OCI-LY7 (cell line): ENCODE data around the gene CALHM5. TPM values are rescaled to one million over a fixed set of nuclear protein-coding genes. Genes with fewer than 3 reads are reported as not detected.

Experiments
- BruUV-seq: library from RNA; stranded (reverse); fragments of 400-500 nt; replicated peaks from 2 replicates; lab custom pipeline; 2021; lab: Mats Ljungman, UMichigan
- CTCF ChIA-PET: fragments of 300-600 bp; sonication (Branson Sonifier 250); formaldehyde crosslinking; loops from one replicate; lab custom pipeline; 2022; ENCODE audit warnings: antibody characterized with exemption; ENCODE audit not compliant: unreplicated experiment; lab: Charles Lee
- POLR2A ChIA-PET: fragments of 300-600 bp; sonication (Branson Sonifier 250); formaldehyde crosslinking; loops from one replicate; lab custom pipeline; 2022; ENCODE audit warnings: antibody characterized with exemption; lab: Charles Lee
- DNase-seq: peaks from one replicate; pipeline ENCODE4 v3.0.0-alpha.2; 2015; ENCODE audit warnings: low spot score
- H2AFZ ChIP-seq: fragments of 200-600 bp; sonication (generic), shearing (Covaris generic); 2 replicates; pipeline ENCODE4 v1.6.1; 2014; ENCODE audit warnings: mild to moderate bottlenecking, antibody characterized with exemption, low read length, moderate library complexity
- H3K27ac ChIP-seq: fragments of 200-600 bp; sonication (generic); 2 replicates; pipeline ENCODE4 v1.5.1; 2014; ENCODE audit warnings: mixed run types, low read depth, mild to moderate bottlenecking, moderate library complexity, low read length, inconsistent platforms; ENCODE audit not compliant: poor library complexity, severe bottlenecking
- H3K36me3 ChIP-seq: fragments of 200-600 bp; sonication (generic); 2 replicates; pipeline ENCODE4 v1.6.1; 2014; ENCODE audit warnings: mild to moderate bottlenecking, antibody characterized with exemption, low read length, moderate library complexity, mixed read lengths; ENCODE audit not compliant: insufficient read depth
- H3K4me1 ChIP-seq: fragments of 200-600 bp; sonication (generic); 2 replicates; pipeline ENCODE4 v1.5.1; 2014; ENCODE audit warnings: mild to moderate bottlenecking, low read length; ENCODE audit not compliant: insufficient read depth, poor library complexity, severe bottlenecking
- H3K4me2 ChIP-seq: fragments of 200-600 bp; sonication (generic); 2 replicates; pipeline ENCODE4 v1.6.1; 2014; ENCODE audit warnings: mild to moderate bottlenecking, low read length
- H3K4me3 ChIP-seq: fragments of 200-600 bp; sonication (generic); 2 replicates; pipeline ENCODE4 v1.5.1; 2014; ENCODE audit warnings: mild to moderate bottlenecking, low read depth, low read length; ENCODE audit not compliant: poor library complexity, severe bottlenecking
- H3K79me2 ChIP-seq: fragments of 200-600 bp; sonication (generic); 2 replicates; pipeline ENCODE4 v1.6.1; 2016; ENCODE audit warnings: low read depth, mild to moderate bottlenecking, low read length, moderate library complexity, mixed read lengths; ENCODE audit not compliant: insufficient read depth
- H3K9me2 ChIP-seq: fragments of 200-600 bp; sonication (generic); 2 replicates; pipeline ENCODE4 v1.6.1; 2016; ENCODE audit warnings: mild to moderate bottlenecking, low read length, mixed read lengths; ENCODE audit not compliant: insufficient read depth
- H3K9me3 ChIP-seq: fragments of 200-600 bp; sonication (generic); 2 replicates; pipeline ENCODE4 v1.6.1; 2014; ENCODE audit warnings: mild to moderate bottlenecking, mixed run types, low read length, mixed read lengths
- H4K20me1 ChIP-seq: fragments of 200-600 bp; sonication (generic); 2 replicates; pipeline ENCODE4 v1.6.1; 2014; ENCODE audit warnings: mild to moderate bottlenecking, antibody characterized with exemption, low read length, moderate library complexity, mixed read lengths; ENCODE audit not compliant: insufficient read depth
- CTCF ChIP-seq: fragments of 200-600 bp; sonication (generic); conservative IDR thresholded peaks from 2 replicates; pipeline ENCODE4 v1.5.1; 2014; ENCODE audit warnings: mild to moderate bottlenecking, antibody characterized with exemption, low read length, moderate library complexity, mixed read lengths
- EZH2phosphoT487 ChIP-seq: fragments of 200-600 bp; sonication (generic); IDR thresholded peaks from 2 replicates; pipeline ENCODE4 v1.6.1; 2018; ENCODE audit warnings: low read depth, borderline replicate concordance, mild to moderate bottlenecking, mixed run types, antibody characterized with exemption, low read length, moderate library complexity, mixed read lengths
- intact Hi-C: fragments of 100-400 bp; cut with micrococcal nuclease; formaldehyde crosslinking; loops from one replicate; pipeline ENCODE4 v1.10.0; 2022; ENCODE audit not compliant: unreplicated experiment
- total RNA-seq, 2 experiments: library from RNA; depleted of rRNA in 1 of 2; stranded (reverse); fragments of >200 nt in 1 of 2; shearing (Covaris generic) in 1 of 2; gene quantifications; 2 replicates each; pipeline ENCODE4 v1.2.3, GENCODE V29; 2014 to 2022

The CALHM5 gene
- total RNA-seq, 2 experiments from 2014 or later, result not detected

GRCh38 chr6:116508527-116508926 is 2.9 kb upstream of the CALHM5 start:
- no peaks in the 10 kb centered on the region for H3K9me2 ChIP-seq
- no peaks in the 10 kb centered on the region for H3K79me2 ChIP-seq
- TF ChIP-seq EZH2phosphoT487 (no peak), CTCF (no peak)
- H3K36me3 ChIP-seq, result no peaks in the 10 kb centered on the region
- no peak overlapping the region for H3K27ac ChIP-seq
- H3K9me3 ChIP-seq, result no peaks in the 10 kb centered on the region
- BruUV-seq, result no TSS peak
- H4K20me1 ChIP-seq, result no peaks in the 10 kb centered on the region
- intact Hi-C loops, result no loop called here
- ChIA-PET CTCF (no interaction called here), POLR2A (no interaction called here)
- no peak overlapping the region for H3K4me3 ChIP-seq
- H3K4me1 ChIP-seq, result no peaks in the 10 kb centered on the region
- no peak overlapping the region for H3K4me2 ChIP-seq
- no peak overlapping the region for H2AFZ ChIP-seq
- no peak for DNase-seq

- no peak overlapping the region for H2AFZ ChIP-seq
Observed at GRCh38 chr6:116512111-116512559, 696 bp downstream of the CALHM5 start.

More at GRCh38 chr6:116512111-116512559, 696 bp downstream of the CALHM5 start:
- POLR2A ChIA-PET, result interaction anchor here (0.6 to 2.1 kb wide), 3 partner anchors 10 to 323 kb away, joined by 3 to 8 read pairs (median 6); no protein-coding TSS in a partner anchor
- no peaks in the 10 kb centered on the region for H4K20me1 ChIP-seq
- H3K4me3 ChIP-seq, result no peak overlapping the region
- H3K9me2 ChIP-seq, result no peaks in the 10 kb centered on the region
- no peak for TF ChIP-seq CTCF
- no peak for TF ChIP-seq EZH2phosphoT487
- no peak for DNase-seq
- H3K79me2 ChIP-seq, result no peaks in the 10 kb centered on the region
- H3K27ac ChIP-seq, result no peak overlapping the region
- H3K36me3 ChIP-seq, result no peaks in the 10 kb centered on the region
- no peaks in the 10 kb centered on the region for H3K4me1 ChIP-seq
- CTCF ChIA-PET, result no interaction called here
- intact Hi-C loops, result no loop called here
- no peaks in the 10 kb centered on the region for H3K9me3 ChIP-seq
- BruUV-seq, result no TSS peak
- no peak overlapping the region for H3K4me2 ChIP-seq
